ENCODE measurements around the gene RBMS3.

The RBMS3 gene

GRCh38 chr3:29937185-29937584, 656.3 kb downstream of the RBMS3 start:
- DNase-seq (ENCODE audit: low spot score): no peak

GRCh38 chr3:29940759-29941323, 660.0 kb downstream of the RBMS3 start:
- DNase-seq (ENCODE audit: low spot score): no peak

GRCh38 chr3:29942297-29942696, 661.4 kb downstream of the RBMS3 start:
- DNase-seq (ENCODE audit: low spot score): no peak

- no peak for DNase-seq (ENCODE audit: low spot score)
Measured at GRCh38 chr3:29949131-29949530, 668.3 kb downstream of the RBMS3 start.

- no peak for DNase-seq (ENCODE audit: low spot score)
Measured at GRCh38 chr3:29949940-29950616, 669.2 kb downstream of the RBMS3 start.

- no peak for DNase-seq (ENCODE audit: low spot score)
Measured at GRCh38 chr3:29952431-29952830, 671.6 kb downstream of the RBMS3 start.

- DNase-seq (ENCODE audit: low spot score): no peak
Measured at GRCh38 chr3:29955413-29955812, 674.5 kb downstream of the RBMS3 start.

- no peak for DNase-seq (ENCODE audit: low spot score)
Measured at GRCh38 chr3:29958816-29959215, 677.9 kb downstream of the RBMS3 start.

GRCh38 chr3:29971895-29972294, 691.0 kb downstream of the RBMS3 start:
- no peak for DNase-seq (ENCODE audit: low spot score)

- DNase-seq (ENCODE audit: low spot score): peak; percentile 5
Measured at GRCh38 chr3:29972320-29972993, 691.6 kb downstream of the RBMS3 start.

- DNase-seq (ENCODE audit: low spot score): no peak
Measured at GRCh38 chr3:29973763-29974162, 692.9 kb downstream of the RBMS3 start.

- no peak for DNase-seq (ENCODE audit: low spot score)
Measured at GRCh38 chr3:29976871-29977270, 696.0 kb downstream of the RBMS3 start.

- DNase-seq (ENCODE audit: low spot score): no peak
Measured at GRCh38 chr3:29977360-29977759, 696.5 kb downstream of the RBMS3 start.

- DNase-seq (ENCODE audit: low spot score): no peak
Measured at GRCh38 chr3:29978036-29978435, 697.2 kb downstream of the RBMS3 start.

- DNase-seq (ENCODE audit: low spot score): no peak
Measured at GRCh38 chr3:29991198-29991597, 710.3 kb downstream of the RBMS3 start.

GRCh38 chr3:30002797-30003196, 721.9 kb downstream of the RBMS3 start:
- DNase-seq (ENCODE audit: low spot score): no peak

- no peak for DNase-seq (ENCODE audit: low spot score)
Measured at GRCh38 chr3:30003741-30004140, 722.9 kb downstream of the RBMS3 start.

GRCh38 chr3:30004481-30004880, 723.6 kb downstream of the RBMS3 start:
- no peak for DNase-seq (ENCODE audit: low spot score)

- no peak for DNase-seq (ENCODE audit: low spot score)
Measured at GRCh38 chr3:30006111-30006510, 725.2 kb downstream of the RBMS3 start.

GRCh38 chr3:30007668-30008067, 726.8 kb downstream of the RBMS3 start:
- no peak for DNase-seq (ENCODE audit: low spot score)

GRCh38 chr3:30011237-30011803, 730.4 kb downstream of the RBMS3 start:
- no peak for DNase-seq (ENCODE audit: low spot score)

GRCh38 chr3:30012941-30013543, 732.2 kb downstream of the RBMS3 start:
- DNase-seq (ENCODE audit: low spot score): peak; percentile 26

- DNase-seq (ENCODE audit: low spot score): no peak
Measured at GRCh38 chr3:30017901-30018300, 737.0 kb downstream of the RBMS3 start.

All from hepatic stellate cell (primary cell).